K562 (cell line): Measurements from ENCODE around the gene SERPINE2. TPM values are rescaled to one million over a fixed set of nuclear protein-coding genes. Genes with fewer than 3 reads are reported as not detected.

Experiments
- ATAC-seq: fragments of 200-7000 bp; cut with Tn5 transposase; 3 replicates; pipeline ENCODE4 v1.9.1; 2020; ENCODE audit warnings: moderate library complexity
- BruUV-seq: library from RNA; stranded (reverse); fragments of 400-500 nt; replicated peaks from 2 replicates; lab custom pipeline; 2021; lab: Mats Ljungman, UMichigan
- CTCF ChIA-PET: fragments of 300-600 bp; formaldehyde crosslinking; extraction: SDS; loops from one replicate; lab custom pipeline; 2021; ENCODE audit warnings: low intra/inter-chr PET ratio; lab: Yijun Ruan, JAX
- POLR2A ChIA-PET: fragments of 300-600, 350-650 bp; sonication (Branson Sonifier 250); formaldehyde crosslinking; extraction: SDS; loops from one replicate; lab custom pipeline; 2021; ENCODE audit warnings: antibody characterized with exemption, inconsistent platforms; lab: Yijun Ruan, JAX
- DNase-seq, 4 experiments: peaks; one replicate each; pipeline versions ENCODE4 v3.0.0 to v3.0.0-alpha.2; 2011 to 2018; ENCODE audit warnings: low spot score in 3 of 4, mixed read lengths in 3 of 4; ENCODE audit errors: extremely low read depth in 1 of 4
- FAIRE-seq: peaks from 2 replicates; lab custom pipeline; 2011; peaks lifted over from hg19 to GRCh38; lab: Jason Lieb, UNC
- H2AFZ ChIP-seq: 2 replicates; pipeline ENCODE4 v1.6.0; 2011; ENCODE audit warnings: low read depth, low read length, control low read depth, inconsistent platforms
- H3K27ac ChIP-seq: fragments of 200-600 bp; 3 replicates; pipeline ENCODE4 v1.8.0; 2011; ENCODE audit warnings: low read depth, mild to moderate bottlenecking, control low read depth, inconsistent platforms, low read length, moderate library complexity, mixed read lengths; ENCODE audit errors: extremely low read depth
- H3K27me3 ChIP-seq, 2 experiments: fragments of 300-600 bp in 1 of 2; 2 replicates in 1 of 2; 3 replicates in 1 of 2; pipeline versions ENCODE4 v1.6.0 to v1.8.0; 2011; ENCODE audit warnings: inconsistent platforms in 2 of 2, low read length in 2 of 2, mild to moderate bottlenecking in 1 of 2, mixed read lengths in 1 of 2, moderate library complexity in 1 of 2; ENCODE audit not compliant: control insufficient read depth in 2 of 2, insufficient read depth in 2 of 2
- H3K36me3 ChIP-seq: fragments of 300-600 bp; 3 replicates; pipeline ENCODE4 v1.8.0; 2011; ENCODE audit warnings: mild to moderate bottlenecking, low read length, inconsistent platforms; ENCODE audit not compliant: control insufficient read depth, insufficient read depth
- H3K4me1 ChIP-seq, 2 experiments: fragments of 200-600 bp in 1 of 2; replicated peaks in 1 of 2; 2 replicates in 1 of 2; 3 replicates in 1 of 2; pipeline versions ENCODE4 v1.5.1 to v1.8.0; 2011; ENCODE audit warnings: inconsistent platforms in 2 of 2, low read length in 2 of 2, mild to moderate bottlenecking in 1 of 2, mixed read lengths in 1 of 2, moderate library complexity in 1 of 2; ENCODE audit not compliant: control insufficient read depth in 2 of 2, insufficient read depth in 2 of 2
- H3K4me2 ChIP-seq: 2 replicates; pipeline ENCODE4 v1.6.1; 2011; ENCODE audit warnings: low read length, control low read depth, inconsistent platforms, mixed read lengths; ENCODE audit not compliant: insufficient read depth
- H3K4me3 ChIP-seq: fragments of 200-600 bp; sonication (generic), shearing (Covaris generic); 2 replicates; pipeline ENCODE4 v1.5.1; 2016; ENCODE audit warnings: control low read depth, inconsistent platforms
- H3K79me2 ChIP-seq: fragments of 200-600 bp; 3 replicates; pipeline ENCODE4 v1.8.0; 2011; ENCODE audit warnings: low read length, inconsistent platforms; ENCODE audit not compliant: control insufficient read depth, insufficient read depth
- H3K9ac ChIP-seq, 2 experiments: 2 replicates each; pipeline versions ENCODE4 v1.6.0 to v1.6.1; 2011; ENCODE audit warnings: low read depth in 2 of 2, low read length in 2 of 2, control low read depth in 1 of 2, inconsistent platforms in 1 of 2, mild to moderate bottlenecking in 1 of 2, mixed read lengths in 1 of 2; ENCODE audit not compliant: insufficient read depth in 1 of 2
- H3K9me1 ChIP-seq: one replicate; pipeline ENCODE4 v1.6.0; 2011; ENCODE audit warnings: inconsistent platforms, mild to moderate bottlenecking, low read length, moderate library complexity; ENCODE audit not compliant: control insufficient read depth, insufficient read depth
- H3K9me3 ChIP-seq: replicated peaks from 2 replicates; pipeline ENCODE4 v1.5.1; 2011; ENCODE audit warnings: low read depth, low read length, inconsistent platforms; ENCODE audit not compliant: control insufficient read depth, insufficient read depth
- H4K20me1 ChIP-seq: replicated peaks from 2 replicates; pipeline ENCODE4 v1.6.1; 2011; ENCODE audit warnings: low read length, inconsistent platforms, mixed read lengths; ENCODE audit not compliant: control insufficient read depth, insufficient read depth
- ATF7 ChIP-seq: fragments of 450-650 bp; IDR thresholded peaks from 2 replicates; pipeline ENCODE4 v1.7.1; 2014; ENCODE audit warnings: mild to moderate bottlenecking, moderate library complexity
- FUS ChIP-seq: fragments of 200-400 bp; formaldehyde crosslinking; optimal IDR thresholded peaks from 2 replicates; pipeline ENCODE3; 2017; ENCODE audit warnings: low read depth, low read length
- HNRNPL ChIP-seq: fragments of 200-400 bp; formaldehyde crosslinking; IDR thresholded peaks from 2 replicates; pipeline ENCODE4 v1.6.1; 2017; ENCODE audit warnings: low read depth, mild to moderate bottlenecking, low read length
- NCOA1 ChIP-seq: fragments of 450-650 bp; IDR thresholded peaks from 2 replicates; pipeline ENCODE4 v1.6.1; 2016; ENCODE audit warnings: low read depth
- NCOA2 ChIP-seq, 2 experiments: fragments of 450-650 bp; IDR thresholded peaks; 2 replicates each; pipeline ENCODE4 v1.6.1; 2018; ENCODE audit warnings: mild to moderate bottlenecking in 2 of 2, moderate library complexity in 1 of 2; ENCODE audit not compliant: partially characterized antibody in 2 of 2
- PHF21A ChIP-seq: fragments of 450-650 bp; IDR thresholded peaks from 2 replicates; pipeline ENCODE4 v1.6.1; 2017; ENCODE audit warnings: low read depth, borderline replicate concordance
- POLR3A ChIP-seq: IDR thresholded peaks from 2 replicates; pipeline ENCODE4 v1.6.1; 2011; ENCODE audit warnings: borderline replicate concordance, mild to moderate bottlenecking, moderate library complexity; ENCODE audit not compliant: insufficient read length, insufficient read depth; ENCODE audit errors: extremely low read depth
- SIN3B ChIP-seq: fragments of 450-650 bp; IDR thresholded peaks from 2 replicates; pipeline ENCODE4 v1.6.1; 2017; ENCODE audit warnings: low read depth, mild to moderate bottlenecking, moderate library complexity
- SMARCB1 ChIP-seq: IDR thresholded peaks from 2 replicates; pipeline ENCODE4 v1.6.1; 2011; ENCODE audit warnings: improper control_type of control experiment, low read depth; ENCODE audit not compliant: insufficient read length
- ZBTB8A ChIP-seq: fragments of 450-650 bp; IDR thresholded peaks from 2 replicates; pipeline ENCODE4 v1.6.1; 2018; ENCODE audit warnings: mild to moderate bottlenecking, moderate library complexity; ENCODE audit not compliant: partially characterized antibody
- ZNF311 ChIP-seq: fragments of 250-450 bp; sonication (Bioruptor Pico); IDR thresholded peaks from 2 replicates; pipeline ENCODE4 v1.4.0; 2020; ENCODE audit warnings: mild to moderate bottlenecking, moderate library complexity
- ZNF707 ChIP-seq: fragments of 250-450 bp; sonication (Bioruptor Pico); conservative IDR thresholded peaks from 2 replicates; pipeline ENCODE4 v1.8.0; 2022; ENCODE audit warnings: inconsistent platforms, mild to moderate bottlenecking, moderate library complexity
- WGBS: fragments of 100-300 bp; shearing (Covaris generic); methylation state at CpG from one replicate; pipeline ENCODE4 v1.1.6; 2016; ENCODE audit warnings: low coverage, mixed read lengths; ENCODE audit not compliant: insufficient coverage; ENCODE audit errors: missing lambda C conversion rate; 5-methylcytosine and 5-hydroxymethylcytosine counted together
- in situ Hi-C: fragments of 300-500 bp; cut with MboI; formaldehyde crosslinking; loops from 4 replicates; pipeline ENCODE4 v1.15.0; 2018; ENCODE audit warnings: inconsistent platforms, mixed read lengths
- intact Hi-C: fragments of 100-400 bp; cut with micrococcal nuclease; formaldehyde crosslinking; loops from 2 replicates; pipeline ENCODE4 v1.14.2; 2022
- polyA plus RNA-seq, 8 experiments: library from polyadenylated mRNA; depleted of rRNA in 4 of 8; stranded (reverse) in 5 of 8; unstranded in 3 of 8; fragments of >200 nt; fragmentation: Nextera tagmentation in 2 of 8; fragmentation: Illumina TruSeq in 1 of 8; extraction: Ambion mirVana in 2 of 8; extraction: Trizol in 1 of 8; gene quantifications; 2 replicates each; pipeline versions ENCODE4 v1.2.1 to v1.2.3, GENCODE V29; 2011 to 2014; ENCODE audit warnings: inconsistent platforms in 1 of 8, missing spikeins in 1 of 8
- total RNA-seq, 7 experiments: library from RNA; depleted of rRNA in 6 of 7; stranded (reverse); fragments of >200 nt in 6 of 7; fragmentation: Illumina TruSeq in 2 of 7; extraction: Trizol in 2 of 7; gene quantifications; 2 replicates each; pipeline versions ENCODE4 v1.2.1 to v1.2.3, GENCODE V29; 2011 to 2021; ENCODE audit warnings: low replicate concordance in 1 of 7
- TF ChIP-seq, protein P1 (sequence below), 3 experiments: fragments of 200-800 bp in 1 of 3; sonication (Bioruptor generic) in 1 of 3; sonication (generic) in 1 of 3; formaldehyde crosslinking in 1 of 3; IDR thresholded peaks; 2 replicates each; pipeline versions ENCODE4 v1.6.1 to v1.8.0; 2016 to 2022; ENCODE audit warnings: mild to moderate bottlenecking in 2 of 3, missing compliant biosample characterization in 2 of 3, missing genetic modification characterization in 2 of 3, missing genetic modification reagents in 1 of 3
- TF ChIP-seq, protein P2 (sequence below): fragments of 450-650 bp; formaldehyde crosslinking; IDR thresholded peaks from 2 replicates; pipeline ENCODE4 v1.4.0; 2020; ENCODE audit warnings: mild to moderate bottlenecking
- TF ChIP-seq, protein P3 (sequence below): fragments of 250-450 bp; sonication (Bioruptor Pico); IDR thresholded peaks from 2 replicates; pipeline ENCODE4 v1.5.1; 2021; ENCODE audit warnings: mild to moderate bottlenecking
- TF ChIP-seq, protein P4 (sequence below): fragments of 250-450 bp; sonication (Bioruptor Pico); IDR thresholded peaks from 2 replicates; pipeline ENCODE4 v1.9.0; 2021; ENCODE audit warnings: mild to moderate bottlenecking
- TF ChIP-seq, protein P5 (sequence below): fragments of 250-450 bp; sonication (Bioruptor Pico); IDR thresholded peaks from 2 replicates; pipeline ENCODE4 v1.5.0; 2022; ENCODE audit warnings: mild to moderate bottlenecking

SERPINE2 gene
- total and polyA plus RNA-seq, 9 of the 15 experiments (the other 6 are each of a cell fraction or from before 2014, with no cell fraction given), result 0.03 to 0.16 (median 0.13) TPM; not detected in 6

DNA sequence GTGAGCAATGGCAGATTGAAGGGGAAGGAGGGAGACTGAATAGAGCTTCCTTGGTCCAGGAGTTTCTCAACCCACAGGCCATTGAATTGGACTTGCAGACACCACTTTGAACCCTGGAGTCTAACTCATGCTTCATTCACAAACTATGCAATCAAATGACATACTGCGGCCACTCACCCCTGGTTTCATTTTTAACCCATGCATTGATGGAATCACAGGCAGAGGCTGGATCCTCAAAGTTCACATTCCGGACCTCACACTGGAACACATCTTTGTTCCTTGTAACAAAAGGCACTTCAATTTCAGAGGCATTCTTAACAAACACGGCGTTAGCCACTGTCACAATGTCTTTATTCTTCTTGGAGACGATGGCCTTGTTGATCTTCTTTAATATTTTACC is 41.1 kb downstream of the SERPINE2 start:
- Histone ChIP-seq H3K4me2 (no peak overlapping the region), H3K9ac (no peak overlapping the region), H3K79me2 (no peaks in the 10 kb centered on the region), H3K27me3 (peaks cover 2 to 29% of the 10 kb centered on the region in 2 experiments; a peak in 4 of 5 replicates), H4K20me1 (no peaks in the 10 kb centered on the region), H3K4me1 (peaks cover 0 to 12% of the 10 kb centered on the region in 2 experiments; a peak in 2 of 5 replicates), H2AFZ (no peak overlapping the region), H3K9me1 (no peaks in the 10 kb centered on the region), H3K9me3 (no peaks in the 10 kb centered on the region), H3K36me3 (no peaks in the 10 kb centered on the region), H3K27ac (no peak overlapping the region), H3K4me3 (no peak overlapping the region)
- ATAC-seq (no peak), FAIRE-seq (no peak), DNase-seq (no peak)
- POLR2A ChIA-PET, result no interaction called here
- CTCF ChIA-PET, result no interaction called here
- in situ Hi-C loops, result loop anchor here (10.0 kb wide), 1 partner anchor 287 kb away; no protein-coding TSS in a partner anchor
- intact Hi-C loops, result loop anchor here (10.0 kb wide), 1 partner anchor 147 kb away; no protein-coding TSS in a partner anchor
- BruUV-seq, result no TSS peak
- 17% methylated on average over 5 of the region's 5 CpGs for WGBS
- TF ChIP-seq ZBTB8A (no peak), FUS (no peak), SIN3B (no peak), HNRNPL (no peak), SMARCB1 (no peak), NCOA1 (no peak), ZNF311 (CRISPR knock-in tag) (no peak), ZNF707 (no peak), ATF7 (no peak), PHF21A (no peak), POLR3A (no peak), NCOA2 (IDR thresholded peaks at IDR 0.05; ENCODE audit: partially characterized antibody in 2 of 2) (no peak)
- TF ChIP-seq, protein P1, sequence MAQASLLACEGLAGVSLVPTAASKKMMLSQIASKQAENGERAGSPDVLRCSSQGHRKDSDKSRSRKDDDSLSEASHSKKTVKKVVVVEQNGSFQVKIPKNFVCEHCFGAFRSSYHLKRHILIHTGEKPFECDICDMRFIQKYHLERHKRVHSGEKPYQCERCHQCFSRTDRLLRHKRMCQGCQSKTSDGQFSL (CRISPR knock-in tag; IDR thresholded peaks at IDR 0.05), result no peak
- TF ChIP-seq, protein P1 (tag; IDR thresholded peaks at IDR 0.05), result no peak
- TF ChIP-seq, protein P2, sequence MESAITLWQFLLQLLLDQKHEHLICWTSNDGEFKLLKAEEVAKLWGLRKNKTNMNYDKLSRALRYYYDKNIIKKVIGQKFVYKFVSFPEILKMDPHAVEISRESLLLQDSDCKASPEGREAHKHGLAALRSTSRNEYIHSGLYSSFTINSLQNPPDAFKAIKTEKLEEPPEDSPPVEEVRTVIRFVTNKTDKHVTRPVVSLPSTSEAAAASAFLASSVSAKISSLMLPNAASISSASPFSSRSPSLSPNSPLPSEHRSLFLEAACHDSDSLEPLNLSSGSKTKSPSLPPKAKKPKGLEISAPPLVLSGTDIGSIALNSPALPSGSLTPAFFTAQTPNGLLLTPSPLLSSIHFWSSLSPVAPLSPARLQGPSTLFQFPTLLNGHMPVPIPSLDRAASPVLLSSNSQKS (CRISPR knock-in tag), result no peak
- TF ChIP-seq, protein P3, sequence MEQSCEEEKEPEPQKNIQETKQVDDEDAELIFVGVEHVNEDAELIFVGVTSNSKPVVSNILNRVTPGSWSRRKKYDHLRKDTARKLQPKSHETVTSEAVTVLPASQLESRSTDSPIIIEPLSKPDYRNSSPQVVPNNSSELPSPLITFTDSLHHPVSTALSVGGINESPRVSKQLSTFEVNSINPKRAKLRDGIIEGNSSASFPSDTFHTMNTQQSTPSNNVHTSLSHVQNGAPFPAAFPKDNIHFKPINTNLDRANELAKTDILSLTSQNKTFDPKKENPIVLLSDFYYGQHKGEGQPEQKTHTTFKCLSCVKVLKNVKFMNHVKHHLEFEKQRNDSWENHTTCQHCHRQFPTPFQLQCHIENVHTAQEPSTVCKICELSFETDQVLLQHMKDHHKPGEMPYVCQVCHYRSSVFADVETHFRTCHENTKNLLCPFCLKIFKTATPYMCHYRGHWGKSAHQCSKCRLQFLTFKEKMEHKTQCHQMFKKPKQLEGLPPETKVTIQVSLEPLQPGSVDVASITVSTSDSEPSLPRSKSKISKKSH (CRISPR knock-in tag), result no peak
- TF ChIP-seq, protein P4, sequence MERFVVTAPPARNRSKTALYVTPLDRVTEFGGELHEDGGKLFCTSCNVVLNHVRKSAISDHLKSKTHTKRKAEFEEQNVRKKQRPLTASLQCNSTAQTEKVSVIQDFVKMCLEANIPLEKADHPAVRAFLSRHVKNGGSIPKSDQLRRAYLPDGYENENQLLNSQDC (CRISPR knock-in tag), result no peak
- TF ChIP-seq, protein P5, sequence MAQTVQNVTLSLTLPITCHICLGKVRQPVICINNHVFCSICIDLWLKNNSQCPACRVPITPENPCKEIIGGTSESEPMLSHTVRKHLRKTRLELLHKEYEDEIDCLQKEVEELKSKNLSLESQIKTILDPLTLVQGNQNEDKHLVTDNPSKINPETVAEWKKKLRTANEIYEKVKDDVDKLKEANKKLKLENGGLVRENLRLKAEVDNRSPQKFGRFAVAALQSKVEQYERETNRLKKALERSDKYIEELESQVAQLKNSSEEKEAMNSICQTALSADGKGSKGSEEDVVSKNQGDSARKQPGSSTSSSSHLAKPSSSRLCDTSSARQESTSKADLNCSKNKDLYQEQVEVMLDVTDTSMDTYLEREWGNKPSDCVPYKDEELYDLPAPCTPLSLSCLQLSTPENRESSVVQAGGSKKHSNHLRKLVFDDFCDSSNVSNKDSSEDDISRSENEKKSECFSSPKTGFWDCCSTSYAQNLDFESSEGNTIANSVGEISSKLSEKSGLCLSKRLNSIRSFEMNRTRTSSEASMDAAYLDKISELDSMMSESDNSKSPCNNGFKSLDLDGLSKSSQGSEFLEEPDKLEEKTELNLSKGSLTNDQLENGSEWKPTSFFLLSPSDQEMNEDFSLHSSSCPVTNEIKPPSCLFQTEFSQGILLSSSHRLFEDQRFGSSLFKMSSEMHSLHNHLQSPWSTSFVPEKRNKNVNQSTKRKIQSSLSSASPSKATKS, result no peak
